Measurements from ENCODE around the gene ADH1B.
"Not testable (repeated sequence)": the region's sequence is repeated elsewhere in the genome, so short reads cannot be mapped to it uniquely, and the experiment has no call there.

Gene ADH1B

GRCh38 chr4:99324361-99324760 lies 3.2 kb upstream of the ADH1B start:
- DNase-seq (ENCODE audit: low spot score): no peak

GRCh38 chr4:99323756-99324155 lies 2.6 kb upstream of the ADH1B start:
- peak; percentile 29 for DNase-seq (ENCODE audit: low spot score)

- DNase-seq (ENCODE audit: low spot score): not testable (repeated sequence)
Measured at GRCh38 chr4:99317811-99318210, 3.4 kb downstream of the ADH1B start.

GRCh38 chr4:99317354-99317753 lies 3.8 kb downstream of the ADH1B start:
- no peak for DNase-seq (ENCODE audit: low spot score)

GRCh38 chr4:99315839-99316238 lies 5.4 kb downstream of the ADH1B start:
- no peak for DNase-seq (ENCODE audit: low spot score)

GRCh38 chr4:99314211-99314610 lies 7.0 kb downstream of the ADH1B start:
- DNase-seq (ENCODE audit: low spot score): no peak

GRCh38 chr4:99310389-99310788 lies 10.8 kb downstream of the ADH1B start:
- no peak for DNase-seq (ENCODE audit: low spot score)

GRCh38 chr4:99305638-99306400 lies 15.4 kb downstream of the ADH1B start:
- DNase-seq (ENCODE audit: low spot score): no peak

GRCh38 chr4:99301376-99302164 lies 19.6 kb downstream of the ADH1B start:
- no peak for DNase-seq (ENCODE audit: low spot score)

GRCh38 chr4:99300934-99301333 lies 20.3 kb downstream of the ADH1B start:
- peak; percentile 80 for DNase-seq (ENCODE audit: low spot score)

GRCh38 chr4:99293357-99293756 lies 27.8 kb downstream of the ADH1B start:
- DNase-seq (ENCODE audit: low spot score): no peak

GRCh38 chr4:99290848-99291786 lies 30.1 kb downstream of the ADH1B start, which contains the start of gene ADH1A:
Gene ADH1A, minus strand, starts transcription at chr4:99290985. Its CDS starts 71 bp downstream, at chr4:99290914.
- no peak for DNase-seq (ENCODE audit: low spot score)

GRCh38 chr4:99285387-99285786 lies 35.8 kb downstream of the ADH1B start:
- DNase-seq (ENCODE audit: low spot score): no peak

GRCh38 chr4:99282731-99283130 lies 38.5 kb downstream of the ADH1B start:
- DNase-seq (ENCODE audit: low spot score): no peak

- no peak for DNase-seq (ENCODE audit: low spot score)
Measured at GRCh38 chr4:99281261-99281660, 39.9 kb downstream of the ADH1B start.

- no peak for DNase-seq (ENCODE audit: low spot score)
Measured at GRCh38 chr4:99276417-99276816, 44.8 kb downstream of the ADH1B start.

- DNase-seq (ENCODE audit: low spot score): no peak
Measured at GRCh38 chr4:99275885-99276284, 45.3 kb downstream of the ADH1B start.

GRCh38 chr4:99275050-99275449 lies 46.2 kb downstream of the ADH1B start:
- no peak for DNase-seq (ENCODE audit: low spot score)

- DNase-seq (ENCODE audit: low spot score): no peak
Measured at GRCh38 chr4:99273704-99274103, 47.5 kb downstream of the ADH1B start.

GRCh38 chr4:99264927-99265326 lies 56.3 kb downstream of the ADH1B start:
- no peak for DNase-seq (ENCODE audit: low spot score)

Measured in GM03348 (cell line).